ENCODE measurements around the gene CDH4.

DNA sequence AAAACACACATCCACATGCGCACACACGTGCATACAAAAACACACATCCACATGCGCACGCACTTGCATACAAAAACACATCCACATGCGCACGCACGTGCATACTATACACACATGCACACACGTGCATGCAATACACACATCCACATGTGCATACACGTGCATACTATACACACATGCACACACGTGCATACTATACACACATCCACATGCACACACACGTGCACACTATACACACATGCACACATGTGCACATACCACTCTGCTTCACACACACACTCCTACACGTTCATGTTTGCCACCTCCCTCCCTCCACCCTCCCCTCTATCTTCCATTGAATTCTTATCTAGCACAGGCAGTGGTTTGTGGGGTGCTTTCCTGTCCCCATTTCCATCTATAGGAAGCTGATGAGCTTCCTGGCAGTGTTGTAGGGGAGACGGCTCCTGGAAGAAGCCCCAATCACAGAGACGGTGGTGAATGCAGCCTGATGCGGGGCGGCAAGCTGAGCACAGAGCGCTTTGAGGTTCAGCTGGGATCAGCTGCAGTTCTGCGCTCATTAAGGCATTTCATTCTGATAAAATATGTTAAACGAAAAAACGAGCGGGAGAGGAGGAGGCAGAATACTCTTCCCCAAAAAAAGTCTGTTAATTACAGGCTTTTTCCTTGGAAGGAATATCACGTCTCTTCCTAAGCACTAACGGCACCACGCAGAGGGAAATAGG, 525.9 kb downstream of the CDH4 start:
- TF ChIP-seq POLR2A (IDR thresholded peaks at IDR 0.05; ENCODE audit: low read length) (no peak), GATA1 (IDR thresholded peaks at IDR 0.05; ENCODE audit: low read depth, low read length) (no peak)
